GM12892 (cell line): ENCODE results near the gene GRSF1.

Experiments
- POLR2A ChIP-seq: IDR thresholded peaks from 2 replicates; pipeline ENCODE4 v1.6.1; 2011; ENCODE audit warnings: low read depth, low read length, control low read depth
- POLR2AphosphoS5 ChIP-seq: IDR thresholded peaks from 2 replicates; pipeline ENCODE4 v1.6.1; 2011; ENCODE audit warnings: low read depth, low read length, control low read depth

GRCh38 chr4:70838666-70839588, 763 bp downstream of the GRSF1 start:
- peak; percentile 69 for TF ChIP-seq POLR2A
- TF ChIP-seq POLR2AphosphoS5, result no peak; the same call in none of the 2 replicates
